ENCODE results near the gene ISM1.

GRCh38 chr20:13289031-13289430 lies 68.0 kb downstream of the ISM1 start:
- no peak for TF ChIP-seq CTCF (IDR thresholded peaks at IDR 0.05; ENCODE audit: insufficient read depth, low read depth, low read length)
- TF ChIP-seq EZH2 (IDR thresholded peaks at IDR 0.05; ENCODE audit: insufficient read depth, low read length) = no peak
